HepG2 (cell line): ENCODE data around the gene CTNND1. TPM values are rescaled to one million over a fixed set of nuclear protein-coding genes. Genes with fewer than 3 reads are reported as not detected.
A peak's percentile ranks its signal among the peaks of the same experiment; 100 is the strongest.

Experiments used
- ARNTL ChIP-seq: sonication (generic); formaldehyde crosslinking; IDR thresholded peaks from 2 replicates; pipeline ENCODE4 v1.4.0; 2020; ENCODE audit warnings: mild to moderate bottlenecking, missing genetic modification reagents
- ASH2L ChIP-seq: fragments of 300-600, 200-600 bp; sonication (generic); IDR thresholded peaks from 2 replicates; pipeline ENCODE4 v1.7.0; 2017; ENCODE audit warnings: low read depth, mild to moderate bottlenecking, moderate library complexity, mixed read lengths, low read length; ENCODE audit not compliant: insufficient read length
- BHLHE40 ChIP-seq: IDR thresholded peaks from 2 replicates; pipeline ENCODE4 v1.6.1; 2011; ENCODE audit warnings: low read length, improper control_type of control experiment
- ELF4 ChIP-seq: sonication (generic); formaldehyde crosslinking; IDR thresholded peaks from 2 replicates; pipeline ENCODE4 v1.5.0; 2020; ENCODE audit warnings: missing genetic modification reagents, mild to moderate bottlenecking, moderate library complexity, borderline replicate concordance
- ERF ChIP-seq: IDR thresholded peaks from 2 replicates; pipeline ENCODE4 v1.6.1; 2018; ENCODE audit warnings: missing biosample characterization, missing genetic modification reagents
- GLI4 ChIP-seq: sonication (generic); formaldehyde crosslinking; IDR thresholded peaks from 2 replicates; pipeline ENCODE4 v1.5.1; 2020; ENCODE audit warnings: missing genetic modification reagents, mild to moderate bottlenecking, moderate library complexity, borderline replicate concordance
- HOXA3 ChIP-seq: sonication (generic); formaldehyde crosslinking; IDR thresholded peaks from 2 replicates; pipeline ENCODE4 v1.5.0; 2020; ENCODE audit warnings: missing genetic modification reagents
- MLLT10 ChIP-seq: sonication (generic); formaldehyde crosslinking; IDR thresholded peaks from 2 replicates; pipeline ENCODE4 v1.4.0; 2020; ENCODE audit warnings: missing genetic modification reagents
- NCOA1 ChIP-seq: sonication (generic); formaldehyde crosslinking; IDR thresholded peaks from 2 replicates; pipeline ENCODE4 v1.9.0; 2021; ENCODE audit warnings: missing genetic modification reagents
- NFYB ChIP-seq: sonication (generic); formaldehyde crosslinking; IDR thresholded peaks from 2 replicates; pipeline ENCODE4 v1.4.0; 2020; ENCODE audit warnings: missing genetic modification reagents
- PCBP2 ChIP-seq: fragments of 200-400 bp; formaldehyde crosslinking; optimal IDR thresholded peaks from 2 replicates; pipeline ENCODE3; 2018; ENCODE audit warnings: low read length, low read depth; ENCODE audit not compliant: poor library complexity, severe bottlenecking
- PHB2 ChIP-seq: fragments of 450-650 bp; IDR thresholded peaks from 2 replicates; pipeline ENCODE4 v1.6.1; 2018; ENCODE audit not compliant: partially characterized antibody
- RBM22 ChIP-seq: fragments of 200-400 bp; formaldehyde crosslinking; optimal IDR thresholded peaks from 2 replicates; pipeline ENCODE3; 2017; ENCODE audit warnings: mild to moderate bottlenecking, low read length, moderate library complexity
- ZNF34 ChIP-seq: sonication (generic); formaldehyde crosslinking; IDR thresholded peaks from 2 replicates; pipeline ENCODE4 v1.4.0; 2020; ENCODE audit warnings: mild to moderate bottlenecking, missing genetic modification reagents, borderline replicate concordance
- ZNF441 ChIP-seq: sonication (generic); formaldehyde crosslinking; IDR thresholded peaks from 2 replicates; pipeline ENCODE4 v1.7.0; 2021; ENCODE audit warnings: missing genetic modification reagents, borderline replicate concordance
- ZNF510 ChIP-seq: sonication (generic); formaldehyde crosslinking; IDR thresholded peaks from 2 replicates; pipeline ENCODE4 v1.4.0; 2020; ENCODE audit warnings: low read depth, mild to moderate bottlenecking, missing genetic modification reagents
- ZNF589 ChIP-seq: sonication (generic); formaldehyde crosslinking; conservative IDR thresholded peaks from 2 replicates; pipeline ENCODE4 v1.8.0; 2022; ENCODE audit warnings: mild to moderate bottlenecking, moderate library complexity, missing genetic modification reagents
- ZNF619 ChIP-seq: sonication (generic); formaldehyde crosslinking; IDR thresholded peaks from 2 replicates; pipeline ENCODE4 v1.4.0; 2020; ENCODE audit warnings: mild to moderate bottlenecking, missing genetic modification reagents
- polyA plus RNA-seq, 8 experiments: library from polyadenylated mRNA; depleted of rRNA in 3 of 8; stranded (reverse) in 7 of 8; unstranded in 1 of 8; fragments of >200 nt; fragmentation: Illumina TruSeq in 4 of 8; extraction: Trizol in 4 of 8; gene quantifications; 2 replicates each; pipeline versions ENCODE4 v1.2.1 to v1.2.3, GENCODE V29; 2011 to 2016; ENCODE audit warnings: low read depth in 4 of 8, missing spikeins in 1 of 8, mixed read lengths in 1 of 8; ENCODE audit not compliant: insufficient read depth in 1 of 8
- total RNA-seq, 5 experiments: library from RNA; depleted of rRNA; stranded (reverse); fragments of >200 nt; fragmentation: Illumina TruSeq; extraction: Trizol; gene quantifications; 2 replicates each; pipeline ENCODE4 v1.2.3, GENCODE V29; 2016; ENCODE audit warnings: low read depth in 1 of 5
- TF ChIP-seq, protein P1 (sequence below): sonication (generic); formaldehyde crosslinking; IDR thresholded peaks from 2 replicates; pipeline ENCODE4 v1.8.0; 2022; ENCODE audit warnings: mild to moderate bottlenecking, missing genetic modification reagents
- TF ChIP-seq, protein P2 (sequence below), 2 experiments: fragments of 450-650 bp in 1 of 2; sonication (generic) in 1 of 2; formaldehyde crosslinking; IDR thresholded peaks; 2 replicates each; pipeline versions ENCODE4 v1.5.0 to v1.8.0; 2020 to 2022; ENCODE audit warnings: mild to moderate bottlenecking in 1 of 2, missing genetic modification reagents in 1 of 2
- TF ChIP-seq, protein P3 (sequence below): sonication (generic); formaldehyde crosslinking; IDR thresholded peaks from 2 replicates; pipeline ENCODE4 v1.4.0; 2020; ENCODE audit warnings: missing genetic modification reagents, borderline replicate concordance
- TF ChIP-seq, protein P4 (sequence below): sonication (generic); formaldehyde crosslinking; IDR thresholded peaks from 2 replicates; pipeline ENCODE4 v1.8.0; 2022; ENCODE audit warnings: mild to moderate bottlenecking, missing genetic modification reagents, borderline replicate concordance

CTNND1 gene
- total and polyA plus RNA-seq, 2 of the 13 experiments (the other 11 are each of a cell fraction or from before 2014, with no cell fraction given) = 117 to 128 TPM

GRCh38 chr11:57761301-57762234 is at the start of gene CTNND1 (continued):
- TF ChIP-seq ZNF589 (CRISPR knock-in tag) (no peak), NCOA1 (CRISPR knock-in tag) (no peak), ZNF34 (CRISPR knock-in tag) (0 out of 2 replicates have a peak, but pooled peaks have one; percentile 49), ERF (CRISPR knock-in tag) (peak; percentile 71), PHB2 (no peak), MLLT10 (no peak; the same call in 1 of the 2 replicates), NFYB (CRISPR knock-in tag) (peak; percentile 90), RBM22 (no peak), ARNTL (CRISPR knock-in tag) (no peak), ZNF619 (CRISPR knock-in tag) (no peak), PCBP2 (no peak), ELF4 (peak; percentile 42; the same call in 1 of the 2 replicates), BHLHE40 (no peak), HOXA3 (CRISPR knock-in tag) (peak; percentile 51; the same call in 1 of the 2 replicates), ASH2L (peak; percentile 57), ZNF510 (CRISPR knock-in tag) (no peak; the same call in 1 of the 2 replicates), GLI4 (no peak), ZNF441 (no peak; the same call in 1 of the 2 replicates)
- TF ChIP-seq, protein P1, sequence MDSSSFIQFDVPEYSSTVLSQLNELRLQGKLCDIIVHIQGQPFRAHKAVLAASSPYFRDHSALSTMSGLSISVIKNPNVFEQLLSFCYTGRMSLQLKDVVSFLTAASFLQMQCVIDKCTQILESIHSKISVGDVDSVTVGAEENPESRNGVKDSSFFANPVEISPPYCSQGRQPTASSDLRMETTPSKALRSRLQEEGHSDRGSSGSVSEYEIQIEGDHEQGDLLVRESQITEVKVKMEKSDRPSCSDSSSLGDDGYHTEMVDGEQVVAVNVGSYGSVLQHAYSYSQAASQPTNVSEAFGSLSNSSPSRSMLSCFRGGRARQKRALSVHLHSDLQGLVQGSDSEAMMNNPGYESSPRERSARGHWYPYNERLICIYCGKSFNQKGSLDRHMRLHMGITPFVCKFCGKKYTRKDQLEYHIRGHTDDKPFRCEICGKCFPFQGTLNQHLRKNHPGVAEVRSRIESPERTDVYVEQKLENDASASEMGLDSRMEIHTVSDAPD = 0 out of 2 replicates have a peak, but pooled peaks have one; percentile 49
- TF ChIP-seq, protein P2, sequence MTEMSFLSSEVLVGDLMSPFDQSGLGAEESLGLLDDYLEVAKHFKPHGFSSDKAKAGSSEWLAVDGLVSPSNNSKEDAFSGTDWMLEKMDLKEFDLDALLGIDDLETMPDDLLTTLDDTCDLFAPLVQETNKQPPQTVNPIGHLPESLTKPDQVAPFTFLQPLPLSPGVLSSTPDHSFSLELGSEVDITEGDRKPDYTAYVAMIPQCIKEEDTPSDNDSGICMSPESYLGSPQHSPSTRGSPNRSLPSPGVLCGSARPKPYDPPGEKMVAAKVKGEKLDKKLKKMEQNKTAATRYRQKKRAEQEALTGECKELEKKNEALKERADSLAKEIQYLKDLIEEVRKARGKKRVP (CRISPR knock-in tag; IDR thresholded peaks at IDR 0.05) = peak in 1 of 2 experiments; percentile 44; a peak in 1 of 4 replicates
- TF ChIP-seq, protein P3, sequence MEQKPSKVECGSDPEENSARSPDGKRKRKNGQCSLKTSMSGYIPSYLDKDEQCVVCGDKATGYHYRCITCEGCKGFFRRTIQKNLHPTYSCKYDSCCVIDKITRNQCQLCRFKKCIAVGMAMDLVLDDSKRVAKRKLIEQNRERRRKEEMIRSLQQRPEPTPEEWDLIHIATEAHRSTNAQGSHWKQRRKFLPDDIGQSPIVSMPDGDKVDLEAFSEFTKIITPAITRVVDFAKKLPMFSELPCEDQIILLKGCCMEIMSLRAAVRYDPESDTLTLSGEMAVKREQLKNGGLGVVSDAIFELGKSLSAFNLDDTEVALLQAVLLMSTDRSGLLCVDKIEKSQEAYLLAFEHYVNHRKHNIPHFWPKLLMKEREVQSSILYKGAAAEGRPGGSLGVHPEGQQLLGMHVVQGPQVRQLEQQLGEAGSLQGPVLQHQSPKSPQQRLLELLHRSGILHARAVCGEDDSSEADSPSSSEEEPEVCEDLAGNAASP = no peak
- TF ChIP-seq, protein P4, sequence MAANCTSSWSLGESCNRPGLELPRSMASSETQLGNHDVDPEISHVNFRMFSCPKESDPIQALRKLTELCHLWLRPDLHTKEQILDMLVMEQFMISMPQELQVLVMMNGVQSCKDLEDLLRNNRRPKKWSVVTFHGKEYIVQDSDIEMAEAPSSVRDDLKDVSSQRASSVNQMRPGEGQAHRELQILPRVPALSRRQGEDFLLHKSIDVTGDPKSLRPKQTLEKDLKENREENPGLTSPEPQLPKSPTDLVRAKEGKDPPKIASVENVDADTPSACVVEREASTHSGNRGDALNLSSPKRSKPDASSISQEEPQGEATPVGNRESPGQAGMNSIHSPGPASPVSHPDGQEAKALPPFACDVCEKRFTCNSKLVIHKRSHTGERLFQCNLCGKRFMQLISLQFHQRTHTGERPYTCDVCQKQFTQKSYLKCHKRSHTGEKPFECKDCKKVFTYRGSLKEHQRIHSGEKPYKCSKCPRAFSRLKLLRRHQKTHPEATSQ (CRISPR knock-in tag) = no peak
